ENCODE measurements around the gene BCL11B. TPM values are rescaled to one million over a fixed set of nuclear protein-coding genes. Genes with fewer than 3 reads are reported as not detected.

Gene BCL11B
- total RNA-seq, 4 donors from 2014 or later = under 0.01 to 1.1 (median 0.39) TPM

DNA sequence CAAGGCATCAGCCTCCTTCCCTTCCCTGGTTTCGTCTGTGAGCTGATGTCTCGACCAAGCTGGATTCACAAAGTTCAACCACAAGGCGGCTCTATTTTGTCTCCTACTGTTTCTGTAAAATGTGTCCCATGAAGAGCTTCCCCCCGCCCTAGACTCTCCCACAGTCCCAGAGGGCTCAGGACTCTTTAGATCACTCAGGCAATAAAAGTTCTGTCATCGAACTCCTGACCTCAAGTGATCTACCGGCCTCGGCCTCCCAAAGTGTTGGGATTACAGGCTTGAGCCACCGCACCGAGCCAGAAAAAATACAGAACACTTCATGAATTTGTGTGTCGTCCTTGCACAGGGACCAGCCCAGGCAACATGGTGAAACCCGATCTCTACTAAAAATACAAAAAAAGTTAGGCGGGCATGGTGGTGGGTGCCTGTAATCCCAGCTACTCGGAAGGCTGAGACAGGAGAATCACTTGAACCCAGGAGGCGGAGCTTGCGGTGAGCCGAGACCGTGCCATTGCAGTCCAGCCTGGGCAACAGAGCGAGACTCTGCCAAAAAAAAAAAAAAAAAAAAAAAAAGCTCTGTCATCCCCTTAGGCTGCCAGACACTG, 149.4 kb downstream of the BCL11B start:
- TF ChIP-seq EP300 (IDR thresholded peaks at IDR 0.05) (no peak), POLR2A (IDR thresholded peaks at IDR 0.05) (no peak), POLR2AphosphoS5 (IDR thresholded peaks at IDR 0.05) (no peak)
- TF ChIP-seq, protein P1, sequence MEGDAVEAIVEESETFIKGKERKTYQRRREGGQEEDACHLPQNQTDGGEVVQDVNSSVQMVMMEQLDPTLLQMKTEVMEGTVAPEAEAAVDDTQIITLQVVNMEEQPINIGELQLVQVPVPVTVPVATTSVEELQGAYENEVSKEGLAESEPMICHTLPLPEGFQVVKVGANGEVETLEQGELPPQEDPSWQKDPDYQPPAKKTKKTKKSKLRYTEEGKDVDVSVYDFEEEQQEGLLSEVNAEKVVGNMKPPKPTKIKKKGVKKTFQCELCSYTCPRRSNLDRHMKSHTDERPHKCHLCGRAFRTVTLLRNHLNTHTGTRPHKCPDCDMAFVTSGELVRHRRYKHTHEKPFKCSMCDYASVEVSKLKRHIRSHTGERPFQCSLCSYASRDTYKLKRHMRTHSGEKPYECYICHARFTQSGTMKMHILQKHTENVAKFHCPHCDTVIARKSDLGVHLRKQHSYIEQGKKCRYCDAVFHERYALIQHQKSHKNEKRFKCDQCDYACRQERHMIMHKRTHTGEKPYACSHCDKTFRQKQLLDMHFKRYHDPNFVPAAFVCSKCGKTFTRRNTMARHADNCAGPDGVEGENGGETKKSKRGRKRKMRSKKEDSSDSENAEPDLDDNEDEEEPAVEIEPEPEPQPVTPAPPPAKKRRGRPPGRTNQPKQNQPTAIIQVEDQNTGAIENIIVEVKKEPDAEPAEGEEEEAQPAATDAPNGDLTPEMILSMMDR (IDR thresholded peaks at IDR 0.05) = no peak
- ATAC-seq = no peak
- Histone ChIP-seq H3K9me3 (no peaks in the 10 kb centered on the region), H3K27ac (no peak overlapping the region), H3K4me3 (no peak overlapping the region), H3K36me3 (no peaks in the 10 kb centered on the region), H3K27me3 (peaks cover 49% of the 10 kb centered on the region), H3K4me1 (peaks cover 0 to 5% (median 0%) of the 10 kb centered on the region in 3 donors)
- WGBS, 2 donors (ENCODE audit: low coverage in 1 of 2) = 87% methylated on average over 6 of the region's 18 CpGs; no CpG with 5 or more reads in 1 of the 2 donors

- H3K9me3 ChIP-seq = no peaks in the 10 kb centered on the region
- TF ChIP-seq EP300 (IDR thresholded peaks at IDR 0.05) (no peak), POLR2A (IDR thresholded peaks at IDR 0.05) (no peak), POLR2AphosphoS5 (IDR thresholded peaks at IDR 0.05) (no peak)
- TF ChIP-seq, protein P1 (IDR thresholded peaks at IDR 0.05) = no peak
- no peak overlapping the region for H3K4me3 ChIP-seq
- ATAC-seq = no peak
- peaks cover 60% of the 10 kb centered on the region for H3K27me3 ChIP-seq
- peaks cover 0 to 5% (median 0%) of the 10 kb centered on the region in 3 donors for H3K4me1 ChIP-seq
- 79 to 90% methylated on average over 2 to 7 of the region's 13 CpGs for WGBS, 2 donors (ENCODE audit: low coverage in 1 of 2)
- no peaks in the 10 kb centered on the region for H3K36me3 ChIP-seq
- H3K27ac ChIP-seq = no peak overlapping the region
These were observed 150.6 kb downstream of the BCL11B start for GRCh38 chr14:99121319-99121875.

GRCh38 chr14:99120526-99121318, 151.3 kb downstream of the BCL11B start:
- Histone ChIP-seq H3K36me3 (no peaks in the 10 kb centered on the region), H3K9me3 (no peaks in the 10 kb centered on the region), H3K4me1 (peaks cover 0 to 5% (median 0%) of the 10 kb centered on the region in 3 donors), H3K27ac (no peak overlapping the region), H3K4me3 (no peak overlapping the region), H3K27me3 (peaks cover 64% of the 10 kb centered on the region)
- TF ChIP-seq, protein P1 (IDR thresholded peaks at IDR 0.05) = no peak
- TF ChIP-seq POLR2AphosphoS5 (IDR thresholded peaks at IDR 0.05) = no peak
- no peak for TF ChIP-seq EP300 (IDR thresholded peaks at IDR 0.05)
- TF ChIP-seq POLR2A (IDR thresholded peaks at IDR 0.05) = no peak
- WGBS, 2 donors (ENCODE audit: low coverage in 1 of 2) = 81 to 83% methylated on average over 7 to 9 of the region's 17 CpGs
- no peak for ATAC-seq

- WGBS, 2 donors (ENCODE audit: low coverage in 1 of 2) = 66 to 74% methylated on average over 11 to 15 of the region's 18 CpGs
- peaks cover 64% of the 10 kb centered on the region for H3K27me3 ChIP-seq
- no peaks in the 10 kb centered on the region for H3K36me3 ChIP-seq
- no peak overlapping the region for H3K27ac ChIP-seq
- peaks cover 0 to 4% (median 0%) of the 10 kb centered on the region in 3 donors for H3K9me3 ChIP-seq
- TF ChIP-seq, protein P1 (IDR thresholded peaks at IDR 0.05) = no peak
- no peak for TF ChIP-seq POLR2AphosphoS5 (IDR thresholded peaks at IDR 0.05)
- TF ChIP-seq POLR2A (IDR thresholded peaks at IDR 0.05) = no peak
- TF ChIP-seq EP300 (IDR thresholded peaks at IDR 0.05) = no peak
- H3K4me1 ChIP-seq = peaks cover 0 to 5% (median 0%) of the 10 kb centered on the region in 3 donors
- ATAC-seq = no peak
- no peak overlapping the region for H3K4me3 ChIP-seq
These were observed 152.2 kb downstream of the BCL11B start for GRCh38 chr14:99119554-99120525.

Other genes with a start within 250 kb of the BCL11B start
- 100 to 1,000 TPM; 127 to 184 (median 162) TPM for gene SETD3, start 208.7 kb upstream of the BCL11B start, total RNA-seq
- gene CCNK, start 209.2 kb upstream of the BCL11B start, total RNA-seq = 10 to 100 TPM; 17.1 to 26.8 (median 20.7) TPM

Data from gastroesophageal sphincter (tissue), 4 donors.